ENCODE results near the gene AGPS.

DNA sequence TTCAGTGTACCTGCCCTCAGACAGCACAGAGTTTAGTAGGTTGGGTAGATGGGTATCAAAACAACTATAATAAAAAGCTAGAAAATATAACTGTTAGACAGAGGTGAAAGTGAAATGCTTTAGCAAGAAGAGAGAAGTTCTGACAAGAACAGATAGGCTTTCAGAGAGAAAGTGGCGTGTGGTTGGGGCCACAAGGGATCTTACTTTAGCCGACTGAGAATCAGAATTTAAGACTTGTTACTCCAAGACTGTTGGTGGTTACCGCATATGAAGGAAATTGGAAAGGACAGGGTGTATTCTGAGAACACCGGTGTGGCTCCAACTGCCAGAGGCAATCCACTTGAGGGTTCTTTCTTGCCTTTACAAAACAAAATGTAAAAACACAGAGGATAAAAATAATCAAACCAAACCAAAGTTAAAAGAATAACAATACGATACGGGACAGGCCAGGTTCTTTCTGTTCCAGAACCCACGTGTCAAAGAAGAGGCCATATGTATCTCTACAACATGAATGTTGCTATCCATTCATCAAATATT is 44.4 kb upstream of the AGPS start:
- TF ChIP-seq GABPA (IDR thresholded peaks at IDR 0.05; ENCODE audit: low read depth) (no peak), SIN3A (IDR thresholded peaks at IDR 0.05; ENCODE audit: borderline replicate concordance, low read depth, low read length) (no peak), YY1 (IDR thresholded peaks at IDR 0.05; ENCODE audit: low read depth) (no peak)
- TF ChIP-seq, protein P1, sequence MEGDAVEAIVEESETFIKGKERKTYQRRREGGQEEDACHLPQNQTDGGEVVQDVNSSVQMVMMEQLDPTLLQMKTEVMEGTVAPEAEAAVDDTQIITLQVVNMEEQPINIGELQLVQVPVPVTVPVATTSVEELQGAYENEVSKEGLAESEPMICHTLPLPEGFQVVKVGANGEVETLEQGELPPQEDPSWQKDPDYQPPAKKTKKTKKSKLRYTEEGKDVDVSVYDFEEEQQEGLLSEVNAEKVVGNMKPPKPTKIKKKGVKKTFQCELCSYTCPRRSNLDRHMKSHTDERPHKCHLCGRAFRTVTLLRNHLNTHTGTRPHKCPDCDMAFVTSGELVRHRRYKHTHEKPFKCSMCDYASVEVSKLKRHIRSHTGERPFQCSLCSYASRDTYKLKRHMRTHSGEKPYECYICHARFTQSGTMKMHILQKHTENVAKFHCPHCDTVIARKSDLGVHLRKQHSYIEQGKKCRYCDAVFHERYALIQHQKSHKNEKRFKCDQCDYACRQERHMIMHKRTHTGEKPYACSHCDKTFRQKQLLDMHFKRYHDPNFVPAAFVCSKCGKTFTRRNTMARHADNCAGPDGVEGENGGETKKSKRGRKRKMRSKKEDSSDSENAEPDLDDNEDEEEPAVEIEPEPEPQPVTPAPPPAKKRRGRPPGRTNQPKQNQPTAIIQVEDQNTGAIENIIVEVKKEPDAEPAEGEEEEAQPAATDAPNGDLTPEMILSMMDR (IDR thresholded peaks at IDR 0.05) = no peak
- TF ChIP-seq, protein P2, sequence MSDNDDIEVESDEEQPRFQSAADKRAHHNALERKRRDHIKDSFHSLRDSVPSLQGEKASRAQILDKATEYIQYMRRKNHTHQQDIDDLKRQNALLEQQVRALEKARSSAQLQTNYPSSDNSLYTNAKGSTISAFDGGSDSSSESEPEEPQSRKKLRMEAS (IDR thresholded peaks at IDR 0.05; ENCODE audit: low read depth) = no peak

Measured in SK-N-SH (cell line).